Mesangial cell (primary cell): ENCODE measurements around the gene EHBP1. TPM values are rescaled to one million over a fixed set of nuclear protein-coding genes. Genes with fewer than 3 reads are reported as not detected.

ENCODE experiments used
- total RNA-seq: library from RNA; depleted of rRNA; stranded (reverse); fragments of >200 nt; gene quantifications from 2 replicates; pipeline ENCODE4 v1.2.3, GENCODE V29; 2015

EHBP1 gene
- total RNA-seq = 11.0 and 13.0 TPM in 2 replicates

DNA sequence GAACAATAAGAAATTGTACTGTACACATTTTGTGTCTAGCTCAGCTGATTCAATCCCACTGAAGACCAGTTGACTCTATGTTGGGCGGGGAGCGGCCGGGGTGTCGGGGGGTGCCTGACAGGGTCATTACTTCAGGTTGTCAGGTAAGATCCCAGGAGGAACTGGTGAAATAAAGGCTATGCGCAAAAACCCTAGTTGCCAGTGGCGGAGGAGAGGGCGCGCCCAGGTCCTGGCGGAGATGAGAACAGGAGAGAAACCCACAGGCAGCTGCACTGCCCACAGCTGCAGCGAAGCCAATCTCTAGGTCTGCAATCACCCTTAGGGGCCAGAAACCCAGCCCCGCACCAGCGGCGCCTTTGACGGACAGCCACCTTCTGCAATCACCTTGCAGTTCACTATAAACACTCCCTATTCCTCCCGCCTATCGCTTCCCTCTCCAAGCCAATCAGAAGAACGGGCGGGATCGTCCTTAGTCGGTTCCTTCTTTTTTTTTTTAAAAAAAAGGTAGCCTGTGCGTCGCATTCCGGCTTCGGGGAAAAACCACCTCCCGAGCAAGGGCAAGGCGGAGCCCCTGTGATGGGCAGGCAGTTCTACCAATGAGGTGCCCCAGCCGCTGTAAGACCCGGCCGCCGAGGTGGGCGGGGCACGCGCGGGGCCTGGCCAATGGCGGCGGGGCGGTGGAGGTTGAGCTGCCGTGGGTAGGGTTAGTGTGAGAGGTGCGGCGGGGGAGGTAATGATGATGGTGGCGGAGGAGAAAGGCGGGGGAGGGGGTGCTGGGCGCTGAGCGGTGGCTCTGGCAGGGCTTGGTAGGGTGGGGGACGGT is at the start of gene EHBP1:
Gene EHBP1, plus strand, starts transcription at position 707 of the 823 bp plus-strand sequence. CDS start 1,479 bp downstream, outside the sequence.

DNA sequence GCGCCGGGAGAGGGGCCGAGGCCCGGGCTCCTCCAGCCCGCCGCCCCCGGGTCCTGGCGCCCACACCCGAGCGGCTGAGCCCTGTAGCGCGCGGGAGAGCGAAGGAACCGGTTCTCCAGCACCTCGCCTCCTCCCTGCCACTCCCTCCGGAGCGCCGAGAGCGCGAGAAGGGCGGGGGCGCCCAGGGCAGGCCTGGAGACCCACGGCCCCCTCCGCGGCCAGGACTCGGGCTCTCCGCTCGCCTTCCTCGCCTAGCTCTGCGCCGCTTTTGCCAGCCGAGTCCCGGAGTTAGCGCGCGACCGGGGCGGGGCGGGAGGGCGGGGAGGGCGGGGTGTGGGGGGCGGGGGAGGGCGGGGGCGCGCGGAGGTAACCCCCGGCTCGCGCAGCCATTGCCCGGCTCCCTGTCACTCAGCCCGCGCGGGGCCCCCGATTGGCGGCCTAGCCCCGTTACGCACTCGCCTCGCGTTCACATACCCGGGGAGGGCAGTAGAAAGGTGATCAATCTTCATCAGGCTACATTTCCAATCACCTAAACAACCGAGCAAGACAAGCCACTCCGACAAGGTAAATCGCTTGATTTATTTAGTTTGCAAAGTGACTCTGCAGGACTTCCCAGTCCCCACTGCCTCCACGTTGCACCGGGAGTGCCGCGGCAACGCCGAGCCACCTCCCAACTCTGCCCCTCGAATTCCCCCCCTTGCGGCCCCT is 345.0 kb downstream of the EHBP1 start, which contains the start of gene OTX1:
Gene OTX1, plus strand, starts transcription at position 497 of the 708 bp plus-strand sequence. CDS start 2,161 bp downstream, outside the sequence.

Other genes starting within 250 kb of the EHBP1 start
- 1.6 and 2.8 TPM in 2 replicates for gene TMEM17, start 199.5 kb upstream of the EHBP1 start, total RNA-seq